ENCODE data around the gene SULT4A1.
"Not testable (repeated sequence)": the region's sequence is repeated elsewhere in the genome, so short reads cannot be mapped to it uniquely, and the experiment has no call there.

The SULT4A1 gene

DNA sequence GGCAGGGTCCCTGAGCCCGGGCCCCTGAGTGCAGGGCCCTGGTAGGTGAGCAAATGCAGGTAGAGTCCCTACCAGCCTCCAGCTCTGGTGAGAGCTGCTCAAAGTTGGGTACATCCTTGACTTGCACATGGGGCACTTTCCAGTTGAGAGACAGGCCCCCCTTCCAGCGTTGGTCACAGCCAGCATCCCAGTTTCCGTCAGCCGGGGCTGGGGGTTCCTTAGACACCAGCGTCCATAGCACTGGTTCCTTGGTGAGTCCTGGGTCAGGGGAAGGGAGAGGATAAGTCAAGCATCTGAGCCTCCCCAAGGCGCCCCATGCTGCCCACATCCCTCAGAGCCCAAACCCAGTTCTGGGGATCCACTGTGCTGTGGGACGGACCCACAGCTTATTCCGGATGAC lies 23.9 kb upstream of the SULT4A1 start:
- DNase-seq (ENCODE audit: low read depth in 2 of 2), result no peak

DNA sequence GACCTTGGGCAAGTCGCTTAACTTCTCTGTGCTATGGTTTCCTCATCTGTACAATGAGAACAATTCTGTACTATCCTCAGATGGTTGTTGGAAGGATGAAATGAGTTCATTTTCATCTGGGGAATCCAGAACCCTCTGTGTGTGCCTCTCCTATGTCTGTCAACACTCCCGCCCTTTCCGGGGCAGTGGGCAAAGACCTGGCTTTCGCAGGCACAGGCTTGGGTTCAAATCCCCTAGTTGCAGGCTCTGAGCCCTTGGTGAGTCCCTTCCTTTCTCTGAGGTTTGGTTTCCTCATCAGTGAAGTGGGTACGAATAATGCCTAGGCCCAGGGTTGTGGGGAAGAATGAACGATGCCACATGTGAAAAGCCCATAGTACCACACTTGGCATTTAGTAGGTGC lies 23.5 kb upstream of the SULT4A1 start:
- DNase-seq (ENCODE audit: low read depth in 2 of 2), result no peak

- DNase-seq (ENCODE audit: low read depth in 2 of 2), result no peak
These were observed 23.0 kb upstream of the SULT4A1 start for GRCh38 chr22:43885319-43885671.

- DNase-seq (ENCODE audit: low read depth in 2 of 2), result peak; percentile 15 to 50
These were observed 22.4 kb upstream of the SULT4A1 start for GRCh38 chr22:43884600-43885318.

DNA sequence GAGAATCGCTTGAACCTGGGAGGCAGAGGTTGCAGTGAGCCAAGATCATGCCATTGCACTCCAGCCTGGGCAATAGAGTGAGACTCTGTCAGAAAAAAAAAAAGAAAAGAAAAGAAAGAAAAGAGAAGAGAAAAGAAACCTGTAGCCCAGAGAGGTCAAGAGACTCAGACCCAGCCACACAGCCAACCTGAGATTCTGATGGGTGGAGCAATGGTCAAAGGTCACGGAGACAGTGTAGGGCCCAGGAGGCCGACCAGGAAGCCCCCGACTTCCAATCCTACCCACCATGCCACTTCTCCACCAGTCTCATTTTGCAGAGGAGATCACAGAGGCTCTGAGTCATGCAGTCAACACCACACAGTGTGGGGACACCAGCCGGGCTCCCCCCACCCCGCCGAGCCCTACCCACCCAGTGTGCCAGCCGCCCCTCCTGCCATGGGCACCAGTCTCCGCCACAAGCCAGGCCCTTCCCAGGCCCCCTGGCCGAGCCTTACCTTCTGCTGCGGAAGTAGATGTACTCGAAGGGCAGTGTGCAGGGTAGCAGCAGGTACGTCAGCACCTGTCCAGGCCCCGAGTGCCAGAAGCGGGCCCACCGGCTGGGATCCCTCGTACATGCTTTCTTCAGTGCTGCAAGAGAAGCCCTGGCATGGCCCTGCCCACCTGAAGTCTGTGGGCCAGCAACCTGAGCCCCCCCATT lies 21.6 kb upstream of the SULT4A1 start:
- no peak for DNase-seq (ENCODE audit: low read depth in 2 of 2)

- DNase-seq (ENCODE audit: low read depth in 2 of 2), result peak in 1 of 2 donors; percentile 23
These were observed 20.8 kb upstream of the SULT4A1 start for GRCh38 chr22:43883012-43883661.

DNA sequence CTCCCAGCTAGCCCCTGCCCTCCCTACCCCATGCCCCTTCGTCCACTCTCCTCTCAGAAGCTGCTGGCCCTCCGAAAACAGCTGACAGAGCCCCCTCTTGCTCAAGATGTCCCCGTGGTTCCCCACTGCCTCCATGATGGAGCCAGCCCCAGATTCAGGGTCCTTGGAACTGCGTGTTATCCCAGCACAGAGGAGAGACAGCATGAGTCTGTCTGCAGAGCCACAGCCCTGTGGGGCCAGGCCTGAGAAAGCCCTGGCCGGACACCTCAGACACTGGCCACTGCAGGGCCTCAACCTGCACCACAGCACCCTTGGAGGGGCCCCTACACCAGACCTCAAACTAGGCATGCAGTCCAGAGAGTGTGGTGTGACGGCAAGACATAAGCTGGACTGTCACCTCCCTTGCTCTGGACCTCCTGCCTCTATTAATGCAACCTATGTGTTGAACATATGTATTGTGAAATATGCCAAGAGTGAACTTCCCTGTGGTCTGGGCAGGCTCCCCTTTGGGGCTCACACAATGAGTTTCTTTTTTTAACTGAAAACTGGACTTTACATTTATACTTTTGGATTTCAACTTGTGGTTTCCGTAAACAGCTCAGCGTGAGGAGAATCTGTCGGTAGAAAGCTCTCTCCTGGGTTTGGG lies 19.9 kb upstream of the SULT4A1 start:
- DNase-seq (ENCODE audit: low read depth in 2 of 2), result no peak

GRCh38 chr22:43881091-43882061 lies 19.1 kb upstream of the SULT4A1 start:
- DNase-seq (ENCODE audit: low read depth in 2 of 2), result no peak

DNA sequence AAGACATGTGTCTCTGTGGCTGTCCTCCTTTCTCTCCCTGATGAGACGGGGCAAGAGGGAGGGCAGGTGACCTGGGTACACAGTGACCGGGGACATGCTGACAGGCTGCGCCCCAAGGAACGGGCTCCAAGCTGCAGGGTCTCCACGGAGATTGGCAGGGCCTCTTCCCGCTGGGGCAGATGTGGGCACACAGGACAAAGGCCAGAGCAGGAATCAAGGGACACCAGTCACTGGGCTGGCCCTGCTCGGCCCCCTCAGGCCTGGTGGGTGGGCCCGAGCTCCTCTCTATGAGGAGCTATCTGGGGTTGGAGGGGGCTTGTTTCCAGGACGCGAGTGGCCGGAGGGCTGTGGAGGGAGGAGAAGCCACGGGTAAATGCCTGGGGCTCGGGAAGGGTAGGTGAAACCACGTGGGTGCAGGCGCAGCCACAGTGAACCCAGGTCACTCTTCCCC lies 18.3 kb upstream of the SULT4A1 start:
- DNase-seq (ENCODE audit: low read depth in 2 of 2), result no peak

DNA sequence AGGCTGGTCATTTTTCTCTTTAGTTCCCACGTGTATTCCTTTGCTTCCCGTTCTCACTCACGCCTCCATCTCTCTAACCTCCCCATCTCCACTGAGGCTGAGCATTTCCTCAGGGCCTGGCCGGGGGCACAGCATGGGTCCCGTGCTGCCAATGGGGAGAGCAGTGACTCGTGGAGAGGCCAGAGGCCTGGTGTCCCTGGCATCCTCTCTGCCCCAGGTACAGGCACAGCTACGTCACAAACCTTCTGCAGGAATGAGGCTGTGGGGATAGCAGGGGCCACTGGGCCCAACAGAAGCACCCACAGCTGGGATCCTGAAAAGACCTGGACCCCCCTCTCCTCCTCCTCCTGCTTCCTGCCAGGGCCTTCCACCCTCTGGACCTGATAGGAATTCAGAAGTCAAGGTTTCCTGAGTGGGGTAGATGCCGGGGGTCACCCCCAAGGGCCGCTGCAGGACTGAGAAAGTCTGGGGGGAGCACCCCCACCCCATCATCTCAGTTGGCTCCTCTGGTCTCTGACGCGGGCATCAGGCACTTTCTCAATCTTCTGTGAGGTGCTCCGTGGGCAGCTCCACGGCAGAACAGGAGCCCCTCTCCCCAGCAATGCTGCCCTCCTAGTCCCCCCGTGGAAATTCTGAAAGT lies 17.7 kb upstream of the SULT4A1 start:
- DNase-seq (ENCODE audit: low read depth in 2 of 2), result no peak

DNA sequence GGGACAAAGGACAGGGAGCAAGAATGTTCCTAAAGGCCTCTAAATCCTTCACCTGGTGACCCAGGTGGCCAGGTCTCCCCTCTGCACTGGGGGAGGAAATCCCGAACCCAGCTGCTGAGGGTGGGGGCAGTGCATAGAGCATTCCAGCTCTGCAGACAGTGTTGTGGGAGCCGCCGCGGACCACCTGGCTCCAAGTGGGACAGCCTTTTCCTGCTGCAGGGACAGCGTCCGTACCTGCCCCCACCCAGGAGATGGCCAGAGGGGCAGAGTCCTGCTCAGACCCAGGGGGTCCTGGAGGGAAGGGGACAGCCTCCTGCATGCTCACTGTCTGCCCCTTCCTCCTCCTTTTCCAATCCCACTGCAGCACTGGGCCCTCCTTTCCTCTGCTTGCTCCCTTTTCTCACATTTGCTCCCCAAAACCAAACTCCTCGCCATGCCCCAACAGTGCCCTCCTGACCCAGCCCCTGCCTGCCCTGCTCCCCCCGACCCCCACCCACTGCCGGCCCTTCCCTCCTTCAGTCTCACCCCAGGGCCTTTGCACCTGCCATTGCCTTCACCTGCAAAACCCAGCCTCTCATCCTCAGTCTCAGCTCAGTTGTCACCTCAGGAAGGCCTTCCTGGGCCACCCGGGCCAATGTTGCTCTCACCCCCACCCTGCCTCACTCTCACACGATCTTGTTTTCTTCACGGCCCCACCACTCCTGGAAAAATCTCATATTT lies 16.7 kb upstream of the SULT4A1 start:
- no peak for DNase-seq (ENCODE audit: low read depth in 2 of 2)

- DNase-seq (ENCODE audit: low read depth in 2 of 2), result no peak
These were observed 15.9 kb upstream of the SULT4A1 start for GRCh38 chr22:43878079-43878795.

- DNase-seq (ENCODE audit: low read depth in 2 of 2), result no peak
These were observed 14.7 kb upstream of the SULT4A1 start for GRCh38 chr22:43876866-43877509.

- no peak for DNase-seq (ENCODE audit: low read depth in 2 of 2)
These were observed 7.5 kb upstream of the SULT4A1 start for GRCh38 chr22:43869799-43870198.

GRCh38 chr22:43869001-43869400 lies 6.7 kb upstream of the SULT4A1 start:
- not testable (repeated sequence) for DNase-seq (ENCODE audit: low read depth in 2 of 2)

- peak in 1 of 2 donors; percentile 17 for DNase-seq (ENCODE audit: low read depth in 2 of 2)
These were observed 5.7 kb upstream of the SULT4A1 start for GRCh38 chr22:43867839-43868635.

DNA sequence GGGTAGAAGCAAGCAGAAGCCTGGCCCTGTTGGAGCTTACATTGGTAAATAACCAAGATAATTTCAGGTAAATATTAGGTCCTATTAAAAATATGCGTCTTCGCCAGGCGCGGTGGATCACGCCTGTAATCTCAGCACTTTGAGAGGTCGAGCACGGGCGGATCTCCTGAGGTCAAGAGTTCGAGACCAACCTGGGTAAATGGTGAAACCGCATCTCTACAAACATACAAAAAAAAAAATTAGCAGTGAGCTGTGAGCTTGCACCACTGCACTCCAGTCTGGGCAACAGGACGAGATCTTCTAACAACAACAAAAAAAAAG lies 529 bp upstream of the SULT4A1 start:
- DNase-seq (ENCODE audit: low read depth in 2 of 2), result no peak

GRCh38 chr22:43861529-43861928 lies 784 bp downstream of the SULT4A1 start:
- no peak for DNase-seq (ENCODE audit: low read depth in 2 of 2)
